ENCODE data around the gene TRIM65.

GRCh38 chr17:75909051-75909811, 12.5 kb upstream of the TRIM65 start:
- no peak for TF ChIP-seq POLR2A (IDR thresholded peaks at IDR 0.05)
- TF ChIP-seq, protein P1, sequence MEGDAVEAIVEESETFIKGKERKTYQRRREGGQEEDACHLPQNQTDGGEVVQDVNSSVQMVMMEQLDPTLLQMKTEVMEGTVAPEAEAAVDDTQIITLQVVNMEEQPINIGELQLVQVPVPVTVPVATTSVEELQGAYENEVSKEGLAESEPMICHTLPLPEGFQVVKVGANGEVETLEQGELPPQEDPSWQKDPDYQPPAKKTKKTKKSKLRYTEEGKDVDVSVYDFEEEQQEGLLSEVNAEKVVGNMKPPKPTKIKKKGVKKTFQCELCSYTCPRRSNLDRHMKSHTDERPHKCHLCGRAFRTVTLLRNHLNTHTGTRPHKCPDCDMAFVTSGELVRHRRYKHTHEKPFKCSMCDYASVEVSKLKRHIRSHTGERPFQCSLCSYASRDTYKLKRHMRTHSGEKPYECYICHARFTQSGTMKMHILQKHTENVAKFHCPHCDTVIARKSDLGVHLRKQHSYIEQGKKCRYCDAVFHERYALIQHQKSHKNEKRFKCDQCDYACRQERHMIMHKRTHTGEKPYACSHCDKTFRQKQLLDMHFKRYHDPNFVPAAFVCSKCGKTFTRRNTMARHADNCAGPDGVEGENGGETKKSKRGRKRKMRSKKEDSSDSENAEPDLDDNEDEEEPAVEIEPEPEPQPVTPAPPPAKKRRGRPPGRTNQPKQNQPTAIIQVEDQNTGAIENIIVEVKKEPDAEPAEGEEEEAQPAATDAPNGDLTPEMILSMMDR (IDR thresholded peaks at IDR 0.05 in 4 of 5, conservative IDR thresholded peaks at IDR 0.05 in 1 of 5) = no peak
